ENCODE data around the gene C7orf57.

- TF ChIP-seq CTCF (IDR thresholded peaks at IDR 0.05) (no peak), ZFX (IDR thresholded peaks at IDR 0.05; ENCODE audit: borderline replicate concordance) (no peak)
Measured at GRCh38 chr7:48110868-48111267, 75.5 kb downstream of the C7orf57 start.
